ENCODE measurements around the gene AQP1.

DNA sequence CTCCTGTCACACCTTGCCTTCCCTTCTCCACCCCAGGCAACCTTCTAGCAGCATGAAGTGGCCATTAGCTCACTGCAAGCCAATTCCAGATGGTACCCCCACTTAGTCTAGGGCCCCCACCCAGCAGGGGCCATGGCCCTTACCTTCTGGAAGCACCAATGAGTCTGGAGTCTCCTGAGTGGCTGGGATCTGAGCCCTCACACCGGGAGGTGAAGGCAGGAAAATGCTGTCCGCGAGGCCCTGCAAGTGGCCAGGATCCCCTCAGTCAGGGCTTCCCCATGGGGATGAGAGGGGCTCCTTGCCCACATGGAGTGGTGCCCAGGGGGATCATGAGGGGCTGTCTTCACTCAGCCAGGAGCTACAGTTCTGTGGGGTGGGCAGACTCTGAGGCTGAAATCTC lies 4.6 kb downstream of the AQP1 start:
- TF ChIP-seq CTCF (conservative IDR thresholded peaks at IDR 0.05 in 1 of 2, IDR thresholded peaks at IDR 0.05 in 1 of 2; ENCODE audit: extremely low read depth in 1 of 2, insufficient read depth in 1 of 2, low read depth in 1 of 2, low read length in 2 of 2) (no peak), EZH2 (IDR thresholded peaks at IDR 0.05; ENCODE audit: borderline replicate concordance, low read length) (no peak)
